ENCODE results near the gene POLD2. TPM values are rescaled to one million over a fixed set of nuclear protein-coding genes. Genes with fewer than 3 reads are reported as not detected.

POLD2 gene
- total RNA-seq, 2 experiments from 2014 or later: 45.2 to 48.3 TPM

GRCh38 chr7:44148961-44149536, 25.7 kb upstream of the POLD2 start:
- no peaks in the 10 kb centered on the region for H3K36me3 ChIP-seq (ENCODE audit: insufficient read depth, low read length)
- no peaks in the 10 kb centered on the region for H3K9me3 Mint-ChIP-seq
- H3K36me3 Mint-ChIP-seq (ENCODE audit: low read depth): no peaks in the 10 kb centered on the region
- no peak for ATAC-seq (ENCODE audit: poor library complexity)
- ChIA-PET CTCF (no interaction called here), POLR2A (no interaction called here)
- DNase-seq: peak in 1 of 14 experiments; percentile 14
- no peak overlapping the region for H3K4me3 Mint-ChIP-seq
- H3K4me1 ChIP-seq (ENCODE audit: insufficient read depth, low read length): peaks cover 20% of the 10 kb centered on the region
- H3K27ac ChIP-seq (ENCODE audit: low read depth in 1 of 2, low read length in 2 of 2): no peak overlapping the region
- peaks cover 0 to 8% of the 10 kb centered on the region in 2 experiments for H3K27me3 ChIP-seq (ENCODE audit: control insufficient read depth in 1 of 2, insufficient read depth in 2 of 2, low read length in 2 of 2)
- H3K27me3 Mint-ChIP-seq: no peaks in the 10 kb centered on the region
- TF ChIP-seq CTCF (IDR thresholded peaks at IDR 0.05): no peak
- peaks cover 0 to 16% of the 10 kb centered on the region in 2 experiments for H3K9me3 ChIP-seq (ENCODE audit: control insufficient read depth in 1 of 2, insufficient read depth in 1 of 2, low read length in 2 of 2)
- H3K4me3 ChIP-seq (ENCODE audit: low read length): no peak overlapping the region
- H3K4me1 Mint-ChIP-seq (ENCODE audit: low read depth): peaks cover 7% of the 10 kb centered on the region
- no peak overlapping the region for H3K27ac Mint-ChIP-seq
- intact Hi-C loops (cut with DNase I, micrococcal nuclease): no loop called here

- Mint-ChIP-seq H3K27ac (no peak overlapping the region), H3K4me3 (no peak overlapping the region), H3K9me3 (no peaks in the 10 kb centered on the region), H3K4me1 (ENCODE audit: low read depth) (peaks cover 7% of the 10 kb centered on the region), H3K36me3 (ENCODE audit: low read depth) (no peaks in the 10 kb centered on the region), H3K27me3 (no peaks in the 10 kb centered on the region)
- CTCF ChIA-PET: no interaction called here
- peaks cover 20% of the 10 kb centered on the region for H3K4me1 ChIP-seq (ENCODE audit: insufficient read depth, low read length)
- peaks cover 0 to 16% of the 10 kb centered on the region in 2 experiments for H3K9me3 ChIP-seq (ENCODE audit: control insufficient read depth in 1 of 2, insufficient read depth in 1 of 2, low read length in 2 of 2)
- no peak overlapping the region for H3K4me3 ChIP-seq (ENCODE audit: low read length)
- no peak for ATAC-seq (ENCODE audit: poor library complexity)
- intact Hi-C loops (cut with DNase I, micrococcal nuclease): no loop called here
- H3K36me3 ChIP-seq (ENCODE audit: insufficient read depth, low read length): no peaks in the 10 kb centered on the region
- no peak for TF ChIP-seq CTCF (IDR thresholded peaks at IDR 0.05)
- DNase-seq: peak in 1 of 14 experiments; percentile 6
- peaks cover 0 to 8% of the 10 kb centered on the region in 2 experiments for H3K27me3 ChIP-seq (ENCODE audit: control insufficient read depth in 1 of 2, insufficient read depth in 2 of 2, low read length in 2 of 2)
- no peak overlapping the region for H3K27ac ChIP-seq (ENCODE audit: low read depth in 1 of 2, low read length in 2 of 2)
- POLR2A ChIA-PET: no interaction called here
Observed at GRCh38 chr7:44148166-44148565, 24.8 kb upstream of the POLD2 start.

GRCh38 chr7:44147026-44147991, 24.0 kb upstream of the POLD2 start:
- peaks cover 0 to 16% of the 10 kb centered on the region in 2 experiments for H3K9me3 ChIP-seq (ENCODE audit: control insufficient read depth in 1 of 2, insufficient read depth in 1 of 2, low read length in 2 of 2)
- POLR2A ChIA-PET: interaction anchor here (1.0 kb wide), 1 partner anchor 20 kb away, joined by 3 read pairs; no protein-coding TSS in a partner anchor
- no peak overlapping the region for H3K27ac Mint-ChIP-seq
- no peak overlapping the region for H3K4me3 ChIP-seq (ENCODE audit: low read length)
- intact Hi-C loops (cut with DNase I, micrococcal nuclease): no loop called here
- peak overlapping the region; percentile 25 for H3K4me3 Mint-ChIP-seq
- peaks cover 20% of the 10 kb centered on the region for H3K4me1 ChIP-seq (ENCODE audit: insufficient read depth, low read length)
- H3K4me1 Mint-ChIP-seq (ENCODE audit: low read depth): peaks cover 7% of the 10 kb centered on the region
- CTCF ChIA-PET: interaction anchor here (1.4 kb wide), 1 partner anchor 54 kb away, joined by 3 read pairs; the partner anchor contains the start of gene YKT6
- peaks cover 0 to 8% of the 10 kb centered on the region in 2 experiments for H3K27me3 ChIP-seq (ENCODE audit: control insufficient read depth in 1 of 2, insufficient read depth in 2 of 2, low read length in 2 of 2)
- no peaks in the 10 kb centered on the region for H3K9me3 Mint-ChIP-seq
- no peaks in the 10 kb centered on the region for H3K27me3 Mint-ChIP-seq
- ATAC-seq (ENCODE audit: poor library complexity): no peak
- no peak for TF ChIP-seq CTCF (IDR thresholded peaks at IDR 0.05)
- DNase-seq: peak in 1 of 14 experiments; percentile 31
- H3K36me3 Mint-ChIP-seq (ENCODE audit: low read depth): no peaks in the 10 kb centered on the region
- H3K36me3 ChIP-seq (ENCODE audit: insufficient read depth, low read length): no peaks in the 10 kb centered on the region
- no peak overlapping the region for H3K27ac ChIP-seq (ENCODE audit: low read depth in 1 of 2, low read length in 2 of 2)

All from CD4-positive, alpha-beta T cell (primary cell).